ENCODE measurements around the gene STXBP3. TPM values are rescaled to one million over a fixed set of nuclear protein-coding genes. Genes with fewer than 3 reads are reported as not detected.

STXBP3 gene
- total and polyA plus RNA-seq, 8 donors: 19.1 to 50.7 (median 26.6) TPM

DNA sequence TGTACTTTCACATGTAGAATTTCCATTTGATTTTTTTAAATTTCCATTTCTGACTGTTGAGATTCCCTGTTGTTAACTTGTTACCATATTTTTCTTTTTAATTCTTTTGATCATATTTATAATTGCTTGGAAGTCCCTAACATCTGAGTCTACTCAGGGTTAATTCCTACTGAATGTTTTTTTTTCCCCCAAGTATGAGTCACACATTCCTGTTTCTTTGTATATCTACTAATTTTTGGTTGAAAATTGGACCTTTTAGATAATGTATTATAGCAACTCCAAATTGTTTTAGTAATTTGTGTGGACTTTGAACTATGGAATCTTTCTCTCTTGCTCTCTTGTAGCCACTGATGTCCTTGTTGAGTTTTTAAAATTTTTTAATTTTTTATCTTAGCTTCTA lies 54.6 kb downstream of the STXBP3 start:
- H3K36me3 ChIP-seq: peaks cover 0 to 56% (median 13%) of the 10 kb centered on the region in 3 donors
- intact Hi-C loops (cut with DNase I): no loop called here
- H3K27ac ChIP-seq: no peak overlapping the region
- H3K27me3 ChIP-seq: no peaks in the 10 kb centered on the region
- no peaks in the 10 kb centered on the region for H3K9me3 ChIP-seq
- FAIRE-seq (peak; percentile 5), ATAC-seq (no peak), DNase-seq (no peak)
- H3K4me1 ChIP-seq: no peaks in the 10 kb centered on the region
- TF ChIP-seq CTCF (IDR thresholded peaks at IDR 0.05): no peak
- H3K4me3 ChIP-seq: no peak overlapping the region

DNA sequence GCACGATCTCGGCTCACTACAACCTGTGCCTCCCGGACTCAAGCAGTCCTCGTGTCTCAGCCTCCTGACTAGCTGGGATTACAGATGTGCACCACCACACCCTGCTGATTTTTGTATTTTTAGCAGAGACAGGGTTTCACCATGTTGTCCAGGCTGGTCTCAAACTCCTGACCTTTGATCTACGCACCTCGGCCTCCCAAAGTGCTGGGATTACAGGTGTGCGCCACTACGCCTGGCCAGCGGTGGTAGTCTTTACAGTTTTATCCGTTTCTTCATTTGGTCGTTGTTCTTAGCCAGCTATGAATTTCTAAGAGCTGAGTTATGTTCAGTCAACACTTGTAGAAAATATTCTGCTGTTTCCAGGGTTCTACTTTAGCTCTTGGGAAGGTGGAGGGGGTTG lies 57.1 kb downstream of the STXBP3 start:
- no peak for FAIRE-seq
- Histone ChIP-seq H3K27me3 (no peaks in the 10 kb centered on the region), H3K4me3 (no peak overlapping the region), H3K9me3 (no peaks in the 10 kb centered on the region), H3K27ac (no peak overlapping the region), H3K4me1 (no peaks in the 10 kb centered on the region), H3K36me3 (peaks cover 0 to 46% (median 12%) of the 10 kb centered on the region in 3 donors)
- WGBS, 2 donors: 93 to 95% methylated on average over 11 of the region's 11 CpGs
- ATAC-seq: no peak
- no peak for TF ChIP-seq CTCF (IDR thresholded peaks at IDR 0.05)
- DNase-seq: no peak
- intact Hi-C loops (cut with DNase I): no loop called here

DNA sequence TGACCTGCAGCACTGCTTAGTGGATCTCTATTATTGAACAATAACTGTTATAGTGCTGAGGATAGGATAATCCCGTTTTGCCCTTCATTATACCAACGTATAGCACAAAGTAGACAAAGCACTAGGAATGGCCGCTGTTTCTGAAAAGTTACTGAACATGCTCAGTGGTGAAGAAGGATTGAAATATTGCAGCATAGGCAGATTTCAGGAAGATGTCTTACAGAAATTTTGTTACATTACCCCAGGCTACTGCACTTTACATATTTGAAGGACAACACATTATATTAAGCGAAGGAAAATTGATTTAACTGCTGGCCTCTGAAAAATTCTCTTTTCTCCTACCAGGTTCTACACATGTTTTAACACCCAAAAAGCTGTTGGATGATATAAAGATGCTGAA lies 62.0 kb downstream of the STXBP3 start:
- WGBS, 2 donors: 93 to 95% methylated on average over 4 of the region's 4 CpGs
- Histone ChIP-seq H3K27me3 (no peaks in the 10 kb centered on the region), H3K4me3 (no peak overlapping the region), H3K9me3 (no peaks in the 10 kb centered on the region), H3K36me3 (peaks cover 0 to 18% (median 6%) of the 10 kb centered on the region in 3 donors), H3K27ac (no peak overlapping the region), H3K4me1 (no peaks in the 10 kb centered on the region)
- ATAC-seq (no peak), FAIRE-seq (no peak), DNase-seq (no peak)
- no peak for TF ChIP-seq CTCF (IDR thresholded peaks at IDR 0.05)
- intact Hi-C loops (cut with DNase I): no loop called here

DNA sequence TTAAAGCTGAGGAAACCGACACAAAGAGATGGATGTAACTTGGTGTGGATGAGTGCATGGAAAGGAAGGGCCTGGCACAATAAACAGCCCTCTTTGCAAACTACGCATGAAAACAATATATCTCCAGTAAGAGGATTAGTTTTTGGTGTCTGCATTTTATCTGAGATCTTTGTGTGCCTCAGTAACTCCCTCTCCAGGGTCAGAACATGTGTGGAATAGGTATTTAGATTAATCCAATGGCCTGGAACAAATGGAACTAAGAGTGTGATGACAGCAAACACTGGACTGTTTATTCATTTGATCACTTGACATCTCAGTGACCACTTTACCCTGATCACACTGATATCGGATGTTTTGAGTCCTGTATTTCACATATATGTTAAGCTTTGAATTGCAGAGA lies 65.1 kb downstream of the STXBP3 start:
- peaks cover 0 to 10% (median 0%) of the 10 kb centered on the region in 3 donors for H3K4me1 ChIP-seq
- WGBS, 2 donors: 86 to 89% methylated on average over 3 of the region's 3 CpGs
- H3K4me3 ChIP-seq: no peak overlapping the region
- H3K27ac ChIP-seq: no peak overlapping the region
- ATAC-seq (no peak), DNase-seq (no peak), FAIRE-seq (no peak)
- intact Hi-C loops (cut with DNase I): no loop called here
- no peaks in the 10 kb centered on the region for H3K27me3 ChIP-seq
- H3K9me3 ChIP-seq: no peaks in the 10 kb centered on the region
- H3K36me3 ChIP-seq: peaks cover 0 to 8% (median 6%) of the 10 kb centered on the region in 3 donors
- TF ChIP-seq CTCF (IDR thresholded peaks at IDR 0.05): no peak

DNA sequence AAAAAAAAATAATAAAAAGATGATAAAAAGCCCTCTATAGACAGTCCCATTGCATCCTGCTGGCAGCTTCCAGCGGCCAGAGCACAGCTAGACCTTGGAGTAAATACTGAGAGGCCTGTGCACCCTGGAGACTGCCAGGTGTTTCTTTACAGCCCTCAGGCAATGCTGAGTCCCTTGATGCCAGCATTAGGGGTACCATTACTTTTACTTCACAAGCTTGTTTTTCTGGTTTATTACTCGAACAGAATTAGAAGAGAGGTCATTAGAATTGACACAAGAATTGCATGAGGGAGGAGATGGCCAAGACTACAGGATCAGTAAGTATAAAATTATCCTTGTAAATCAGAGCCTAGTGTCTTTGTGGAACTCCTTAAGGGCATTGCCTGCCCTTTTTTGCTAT lies 66.9 kb downstream of the STXBP3 start:
- ATAC-seq (no peak), DNase-seq (no peak), FAIRE-seq (no peak)
- no peak for TF ChIP-seq CTCF (IDR thresholded peaks at IDR 0.05)
- H3K9me3 ChIP-seq: no peaks in the 10 kb centered on the region
- peaks cover 0 to 15% (median 3%) of the 10 kb centered on the region in 3 donors for H3K4me1 ChIP-seq
- no peak overlapping the region for H3K27ac ChIP-seq
- H3K36me3 ChIP-seq: no peaks in the 10 kb centered on the region
- intact Hi-C loops (cut with DNase I): no loop called here
- no peaks in the 10 kb centered on the region for H3K27me3 ChIP-seq
- 83 to 90% methylated on average over 2 of the region's 2 CpGs for WGBS, 2 donors
- no peak overlapping the region for H3K4me3 ChIP-seq
